Superior temporal gyrus (tissue), 1 donor: ENCODE data around the gene PDE4B.
"Not testable (repeated sequence)": the region's sequence is repeated elsewhere in the genome, so short reads cannot be mapped to it uniquely, and the experiment has no call there.

Experiments used
- DNase-seq: peaks from one replicate; pipeline ENCODE4 v3.0.0-alpha.2; 2016; ENCODE audit errors: extremely low spot score

PDE4B gene

GRCh38 chr1:66384258-66384921 is 591.7 kb downstream of the PDE4B start:
- no peak for DNase-seq

GRCh38 chr1:66386712-66387111 is 594.0 kb downstream of the PDE4B start:
- DNase-seq = no peak

DNA sequence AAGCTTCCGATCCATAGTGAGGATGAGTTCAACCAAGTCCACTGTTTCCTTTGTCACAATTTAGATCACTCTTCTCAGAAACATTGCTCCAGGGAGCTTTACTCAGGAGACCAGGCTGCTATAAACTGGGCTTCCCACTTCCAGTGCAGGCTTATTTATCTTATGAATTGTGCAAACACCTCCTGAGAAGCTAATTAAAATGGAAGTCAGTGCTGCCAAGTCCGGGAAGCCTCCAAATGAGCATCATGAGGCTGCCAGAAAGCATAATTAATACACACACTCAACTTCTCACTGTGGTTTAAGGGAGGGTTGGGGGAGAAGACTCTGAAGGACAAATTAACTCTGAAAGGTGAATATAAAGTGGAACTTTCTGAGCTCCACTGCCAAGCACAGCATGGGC is 596.2 kb downstream of the PDE4B start:
- DNase-seq = no peak

DNA sequence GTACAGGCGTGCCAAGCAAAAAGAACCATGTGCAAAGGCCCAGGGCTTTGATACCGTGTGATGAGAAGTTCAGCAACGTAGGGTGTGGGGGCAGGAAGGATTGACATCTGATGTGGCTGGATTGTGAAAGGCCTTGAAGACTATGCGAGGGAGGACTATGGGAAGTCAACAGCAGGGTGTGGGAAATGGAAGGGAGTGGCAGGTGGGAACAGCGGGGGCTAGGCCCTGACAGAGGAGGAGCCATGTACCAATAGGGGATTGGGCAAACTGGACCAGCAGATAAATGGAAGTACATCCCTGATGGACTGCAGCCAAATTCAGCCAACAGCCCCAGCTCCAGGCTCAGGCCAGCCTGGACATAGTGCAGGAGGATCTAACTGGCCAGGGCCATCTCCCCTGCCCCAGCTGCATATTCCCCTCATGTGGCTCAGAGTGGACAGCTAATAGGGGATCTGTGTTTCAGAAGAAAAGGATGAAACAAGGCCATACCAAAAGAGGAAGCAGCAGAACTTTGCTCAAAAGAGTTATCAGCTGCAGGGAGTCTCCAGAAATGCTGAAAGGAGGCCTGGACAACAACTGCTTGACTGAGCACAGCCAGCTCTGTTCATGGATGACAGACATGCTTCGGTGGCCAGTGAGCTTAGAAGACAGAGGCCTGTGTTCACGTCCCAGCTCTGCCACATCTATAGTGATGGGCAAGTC is 601.0 kb downstream of the PDE4B start:
- no peak for DNase-seq

DNA sequence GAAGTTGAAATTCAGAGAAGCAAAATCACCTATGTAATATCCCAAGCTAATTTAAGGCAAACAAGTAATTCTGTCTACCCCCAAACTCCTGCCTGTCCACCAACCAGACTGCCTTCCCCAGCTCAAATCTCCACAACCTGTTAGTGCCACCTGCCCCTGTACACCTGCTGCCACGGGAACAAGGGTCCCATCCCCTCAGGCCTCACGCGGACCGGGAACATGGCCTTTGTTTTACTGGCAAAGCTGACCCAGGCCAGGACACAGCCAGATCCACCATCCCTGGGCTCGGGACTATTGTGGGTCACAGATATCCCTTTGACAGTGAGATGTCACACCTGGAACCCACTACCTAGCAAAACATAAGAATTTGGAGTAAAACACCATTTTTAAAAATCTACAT is 601.9 kb downstream of the PDE4B start:
- DNase-seq = no peak

- DNase-seq = no peak
Observed at GRCh38 chr1:66395202-66396061, 602.7 kb downstream of the PDE4B start.

DNA sequence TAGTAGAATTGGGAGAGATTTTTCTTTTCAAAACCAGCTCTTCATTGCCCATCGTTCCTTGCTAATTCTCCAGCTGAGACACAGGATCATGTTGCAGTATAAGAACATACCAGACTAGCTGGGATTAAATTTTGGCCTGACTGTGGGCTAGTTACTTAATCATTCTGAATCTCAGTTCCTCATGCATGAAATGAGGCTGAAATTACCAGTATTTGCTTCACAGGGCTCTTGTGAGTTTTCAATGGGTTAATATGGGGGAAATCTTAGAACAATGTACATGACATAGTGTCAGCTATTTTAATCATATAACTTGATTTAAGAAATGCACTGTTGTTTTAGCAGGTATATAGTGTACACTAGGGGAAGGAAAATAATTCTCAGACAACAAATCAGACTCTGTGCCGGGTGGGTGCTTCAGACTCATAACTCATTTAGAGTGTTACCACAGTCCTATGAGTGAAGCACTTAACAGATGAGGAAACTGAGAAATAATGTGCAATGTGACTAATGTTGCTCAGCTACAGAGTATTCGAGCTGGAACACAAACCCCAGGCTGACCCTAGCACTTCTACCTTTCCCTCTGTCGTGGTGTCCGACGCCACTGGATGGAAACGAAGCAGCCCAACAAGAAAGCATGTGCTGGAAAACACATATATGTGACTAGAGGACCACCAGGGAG is 603.7 kb downstream of the PDE4B start:
- no peak for DNase-seq

GRCh38 chr1:66397192-66397591 is 604.5 kb downstream of the PDE4B start:
- DNase-seq = no peak

DNA sequence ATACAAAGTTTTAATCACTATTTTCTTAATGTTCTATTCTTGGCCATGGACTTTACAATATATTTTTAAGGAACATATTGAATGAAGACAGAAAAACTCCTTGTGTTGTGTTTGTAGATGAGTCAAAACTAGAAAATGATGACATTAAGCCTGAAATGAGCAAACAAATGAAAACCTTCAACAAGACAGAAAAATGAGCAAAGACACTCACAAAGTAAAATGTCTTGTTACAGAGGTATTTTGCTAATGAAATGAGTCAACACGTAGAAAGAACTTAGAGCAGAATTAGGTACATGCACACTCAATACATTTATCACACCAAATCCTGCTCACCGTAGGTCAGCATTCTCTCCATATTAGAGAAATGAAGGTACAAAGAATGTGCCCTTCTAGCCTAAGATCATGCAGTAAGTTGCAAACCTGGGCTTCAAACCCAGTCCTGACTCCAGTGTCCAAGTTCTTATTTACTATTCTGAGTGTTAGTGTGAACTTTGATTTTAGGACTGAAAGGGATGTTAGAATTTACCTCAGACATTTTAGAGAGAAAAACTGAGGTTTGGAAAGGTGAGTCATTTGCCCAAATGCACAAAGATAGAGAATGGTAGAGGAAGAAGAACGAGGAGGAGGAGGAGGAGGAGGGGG is 607.3 kb downstream of the PDE4B start:
- no peak for DNase-seq

DNA sequence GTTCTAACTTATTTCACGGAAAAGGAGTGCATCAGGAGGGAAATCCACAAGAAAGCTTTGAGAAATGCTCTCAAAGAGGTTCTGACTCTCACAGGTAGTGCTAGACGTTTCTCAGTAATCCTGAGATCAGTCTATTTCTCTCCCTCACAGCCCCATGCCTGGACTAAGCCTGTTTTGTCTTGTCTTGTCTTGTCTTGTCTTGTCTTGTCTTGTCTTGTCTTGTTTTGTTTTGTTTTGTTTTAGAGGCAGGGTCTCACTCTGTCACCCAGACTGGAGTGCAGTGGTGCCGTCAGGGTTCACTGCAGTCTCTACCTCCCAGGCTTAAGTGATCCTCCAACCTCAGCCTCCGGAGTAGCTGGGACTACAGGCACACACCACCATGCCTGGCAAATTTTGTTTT is 608.0 kb downstream of the PDE4B start:
- DNase-seq = no peak

DNA sequence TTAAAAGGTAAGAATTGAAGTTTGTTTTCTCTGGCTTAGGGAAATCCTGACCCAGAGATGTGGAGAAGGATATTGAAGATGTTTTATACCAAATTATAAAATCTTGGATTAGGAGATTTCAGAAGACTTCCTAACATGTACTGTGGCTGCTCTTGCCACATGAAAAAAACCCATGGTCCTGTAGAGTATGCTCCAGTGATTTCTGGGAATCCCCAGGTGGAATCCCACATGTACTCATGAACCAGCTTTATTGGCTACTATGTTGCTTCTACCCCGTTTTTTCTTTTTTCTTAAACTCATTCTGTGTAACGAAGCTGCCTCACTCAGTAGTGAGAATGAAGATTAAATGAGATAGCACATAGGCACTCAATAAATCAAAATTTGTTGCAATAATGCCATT is 608.5 kb downstream of the PDE4B start:
- no peak for DNase-seq

GRCh38 chr1:66402194-66402593 is 609.5 kb downstream of the PDE4B start:
- peak; percentile 51 for DNase-seq

- no peak for DNase-seq
Observed at GRCh38 chr1:66403007-66403731, 610.5 kb downstream of the PDE4B start.

GRCh38 chr1:66405061-66405460 is 612.4 kb downstream of the PDE4B start:
- no peak for DNase-seq

GRCh38 chr1:66411449-66411848 is 618.8 kb downstream of the PDE4B start:
- not testable (repeated sequence) for DNase-seq

DNA sequence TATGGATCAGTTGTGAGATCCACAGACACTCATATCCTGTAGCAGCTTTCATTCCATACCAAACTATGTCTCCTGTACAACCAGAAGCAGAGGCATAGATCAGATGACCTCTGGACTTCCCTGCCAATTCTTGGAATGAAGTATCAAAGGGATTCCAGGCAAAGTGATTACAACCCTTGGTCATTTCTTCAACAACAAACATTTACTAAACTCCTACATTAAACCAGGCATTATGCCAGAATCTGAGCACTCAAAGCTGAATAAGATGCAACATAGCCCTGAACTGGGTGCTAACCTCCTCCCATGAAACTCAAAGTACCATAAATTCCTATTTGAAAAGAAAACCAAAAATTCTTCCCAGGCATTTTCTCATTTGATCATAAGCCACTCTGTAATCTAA is 620.0 kb downstream of the PDE4B start:
- no peak for DNase-seq

GRCh38 chr1:66413136-66413837 is 620.6 kb downstream of the PDE4B start:
- no peak for DNase-seq

- DNase-seq = no peak
Observed at GRCh38 chr1:66413838-66414175, 621.1 kb downstream of the PDE4B start.

GRCh38 chr1:66415281-66415680 is 622.6 kb downstream of the PDE4B start:
- DNase-seq = no peak

GRCh38 chr1:66415866-66416265 is 623.2 kb downstream of the PDE4B start:
- no peak for DNase-seq
